Measurements from ENCODE around the gene MIF4GD.
"Not testable (repeated sequence)": the region's sequence is repeated elsewhere in the genome, so short reads cannot be mapped to it uniquely, and the experiment has no call there.

The MIF4GD gene

GRCh38 chr17:75270966-75271232 is at the start of gene MIF4GD:
TSS of gene MIF4GD (minus strand) at chr17:75271231. CDS start at chr17:75270195, 1,036 bp downstream.
- DNase-seq: no peak

GRCh38 chr17:75319904-75320691 is 49.1 kb upstream of the MIF4GD start:
- no peak for DNase-seq

- DNase-seq: no peak
These were observed 47.7 kb upstream of the MIF4GD start for GRCh38 chr17:75318615-75319222.

- DNase-seq: no peak
These were observed 47.2 kb upstream of the MIF4GD start for GRCh38 chr17:75318211-75318610.

GRCh38 chr17:75317671-75318070 is 46.6 kb upstream of the MIF4GD start:
- DNase-seq: peak; percentile 29

GRCh38 chr17:75316253-75316652 is 45.2 kb upstream of the MIF4GD start:
- DNase-seq: no peak

GRCh38 chr17:75315541-75316243 is 44.7 kb upstream of the MIF4GD start:
- DNase-seq: no peak

- no peak for DNase-seq
These were observed 43.0 kb upstream of the MIF4GD start for GRCh38 chr17:75313941-75314551.

- DNase-seq: no peak
These were observed 38.0 kb upstream of the MIF4GD start for GRCh38 chr17:75308732-75309629.

- DNase-seq: no peak
These were observed 37.1 kb upstream of the MIF4GD start for GRCh38 chr17:75307957-75308731.

GRCh38 chr17:75301502-75302206 is 30.6 kb upstream of the MIF4GD start:
- DNase-seq: no peak

GRCh38 chr17:75301049-75301448 is 30.0 kb upstream of the MIF4GD start:
- no peak for DNase-seq

GRCh38 chr17:75300280-75300679 is 29.2 kb upstream of the MIF4GD start:
- no peak for DNase-seq

GRCh38 chr17:75295201-75296158 is 24.4 kb upstream of the MIF4GD start:
- no peak for DNase-seq

- DNase-seq: not testable (repeated sequence)
These were observed 21.9 kb upstream of the MIF4GD start for GRCh38 chr17:75292810-75293448.

- no peak for DNase-seq
These were observed 18.9 kb upstream of the MIF4GD start for GRCh38 chr17:75289832-75290337.

GRCh38 chr17:75289115-75289831 is 18.2 kb upstream of the MIF4GD start, which contains the start of gene SLC25A19:
TSS of gene SLC25A19 (minus strand) at chr17:75289433. CDS start at chr17:75286764, 2,669 bp downstream.
- DNase-seq: peak; percentile 97

GRCh38 chr17:75288770-75289114 is 17.7 kb upstream of the MIF4GD start:
- peak; percentile 37 for DNase-seq
